ENCODE data around the gene ZNF665. TPM values are rescaled to one million over a fixed set of nuclear protein-coding genes. Genes with fewer than 3 reads are reported as not detected.
"Not testable (repeated sequence)": the region's sequence is repeated elsewhere in the genome, so short reads cannot be mapped to it uniquely, and the experiment has no call there.

The ZNF665 gene
- total RNA-seq, 1 donor from 2014 or later, result 1.5 TPM

DNA sequence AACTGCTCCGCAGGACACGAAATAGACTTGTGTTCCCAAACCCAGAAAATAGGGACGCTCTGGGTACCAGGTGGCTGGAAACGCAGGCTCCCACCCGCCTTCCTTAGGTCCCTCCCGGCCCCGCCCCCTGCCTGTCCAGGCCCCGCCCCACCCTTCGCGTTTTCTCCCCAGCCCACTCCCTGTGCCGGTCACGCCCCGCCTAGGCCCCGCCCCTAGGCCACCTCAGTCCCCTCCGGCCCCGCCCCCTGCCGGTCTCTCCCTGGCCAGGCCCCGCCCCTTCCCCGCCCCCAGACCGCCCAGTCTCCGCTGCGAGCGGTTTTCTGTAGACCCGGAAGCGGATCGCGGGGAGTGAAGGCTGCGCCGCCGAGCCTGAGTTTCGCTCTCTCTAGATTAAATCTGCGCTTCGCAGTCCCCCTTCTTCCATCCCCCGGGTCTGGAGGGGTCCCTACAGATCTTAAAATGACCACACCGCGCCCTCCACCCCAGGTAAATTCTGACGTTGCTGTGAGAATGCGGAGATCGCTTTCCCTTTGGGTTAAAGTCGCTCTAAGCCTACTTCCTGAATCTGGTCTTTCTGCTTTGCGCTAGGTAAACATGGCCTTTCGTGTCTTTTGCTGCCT lies 3.7 kb upstream of the ZNF665 start:
- Histone ChIP-seq H3K27ac (peak overlapping the region; percentile 79), H3K9me3 (peaks cover 6% of the 10 kb centered on the region), H3K36me3 (peaks cover 0 to 24% of the 10 kb centered on the region in 2 donors), H3K4me3 (peak overlapping the region; percentile 80 to 82), H3K4me1 (peaks cover 14% of the 10 kb centered on the region), H3K27me3 (no peaks in the 10 kb centered on the region)
- DNase-seq (ENCODE audit: extremely low spot score in 2 of 2), result peak in 1 of 2 donors; percentile 94
- intact Hi-C loops (cut with DNase I), result loop anchor here (10.0 kb wide), 1 partner anchor 158 kb away; no protein-coding TSS in a partner anchor
- TF ChIP-seq, protein P1, sequence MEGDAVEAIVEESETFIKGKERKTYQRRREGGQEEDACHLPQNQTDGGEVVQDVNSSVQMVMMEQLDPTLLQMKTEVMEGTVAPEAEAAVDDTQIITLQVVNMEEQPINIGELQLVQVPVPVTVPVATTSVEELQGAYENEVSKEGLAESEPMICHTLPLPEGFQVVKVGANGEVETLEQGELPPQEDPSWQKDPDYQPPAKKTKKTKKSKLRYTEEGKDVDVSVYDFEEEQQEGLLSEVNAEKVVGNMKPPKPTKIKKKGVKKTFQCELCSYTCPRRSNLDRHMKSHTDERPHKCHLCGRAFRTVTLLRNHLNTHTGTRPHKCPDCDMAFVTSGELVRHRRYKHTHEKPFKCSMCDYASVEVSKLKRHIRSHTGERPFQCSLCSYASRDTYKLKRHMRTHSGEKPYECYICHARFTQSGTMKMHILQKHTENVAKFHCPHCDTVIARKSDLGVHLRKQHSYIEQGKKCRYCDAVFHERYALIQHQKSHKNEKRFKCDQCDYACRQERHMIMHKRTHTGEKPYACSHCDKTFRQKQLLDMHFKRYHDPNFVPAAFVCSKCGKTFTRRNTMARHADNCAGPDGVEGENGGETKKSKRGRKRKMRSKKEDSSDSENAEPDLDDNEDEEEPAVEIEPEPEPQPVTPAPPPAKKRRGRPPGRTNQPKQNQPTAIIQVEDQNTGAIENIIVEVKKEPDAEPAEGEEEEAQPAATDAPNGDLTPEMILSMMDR (IDR thresholded peaks at IDR 0.05), result no peak
- TF ChIP-seq POLR2AphosphoS5 (IDR thresholded peaks at IDR 0.05; ENCODE audit: insufficient read depth in 1 of 2, low read depth in 1 of 2) (peak; percentile 68 to 84), POLR2A (IDR thresholded peaks at IDR 0.05) (peak in 1 of 2 donors; percentile 73)

DNA sequence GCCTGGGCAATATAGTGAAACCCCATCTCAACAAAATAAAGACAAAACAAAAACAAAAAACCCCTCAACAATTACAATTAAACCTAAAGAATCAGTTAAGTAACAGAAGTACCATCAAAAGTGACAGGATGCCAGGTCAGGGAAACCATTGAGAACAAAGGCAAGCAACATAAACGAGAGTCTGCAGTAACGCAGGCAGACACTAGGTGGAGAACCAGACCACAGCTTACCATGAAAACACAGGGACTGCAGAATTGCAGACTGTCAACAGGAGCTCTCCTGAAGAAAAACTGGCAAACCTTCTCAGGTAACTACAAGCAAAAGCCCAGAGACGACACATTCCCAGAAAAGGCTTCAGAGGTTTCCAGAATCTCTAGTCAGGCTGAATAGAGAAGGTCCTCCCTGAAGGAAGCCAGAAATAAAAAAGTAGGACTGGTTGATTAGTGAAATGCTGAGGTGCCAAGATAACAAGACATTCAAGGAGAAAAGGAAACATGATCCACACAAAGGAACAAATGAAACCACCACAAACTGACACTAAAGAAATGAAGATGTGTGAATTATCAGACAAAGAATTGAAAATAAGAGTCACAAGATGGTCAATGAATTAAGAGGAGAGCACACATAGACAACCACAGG lies 2.2 kb upstream of the ZNF665 start:
- no peaks in the 10 kb centered on the region for H3K27me3 ChIP-seq
- H3K4me1 ChIP-seq, result peaks cover 17% of the 10 kb centered on the region
- H3K9me3 ChIP-seq, result no peaks in the 10 kb centered on the region
- intact Hi-C loops (cut with DNase I), result loop anchor here (10.0 kb wide), 1 partner anchor 159 kb away; no protein-coding TSS in a partner anchor
- peaks cover 0 to 29% of the 10 kb centered on the region in 2 donors for H3K36me3 ChIP-seq
- H3K4me3 ChIP-seq, result no peak overlapping the region
- no peak for DNase-seq (ENCODE audit: extremely low spot score in 2 of 2)
- TF ChIP-seq, protein P1 (IDR thresholded peaks at IDR 0.05), result peak; percentile 66 to 94 (median 82)
- TF ChIP-seq POLR2A (IDR thresholded peaks at IDR 0.05) (no peak), POLR2AphosphoS5 (IDR thresholded peaks at IDR 0.05; ENCODE audit: insufficient read depth in 1 of 2, low read depth in 1 of 2) (peak in 1 of 2 donors; percentile 62)
- peak overlapping the region; percentile 3 for H3K27ac ChIP-seq

DNA sequence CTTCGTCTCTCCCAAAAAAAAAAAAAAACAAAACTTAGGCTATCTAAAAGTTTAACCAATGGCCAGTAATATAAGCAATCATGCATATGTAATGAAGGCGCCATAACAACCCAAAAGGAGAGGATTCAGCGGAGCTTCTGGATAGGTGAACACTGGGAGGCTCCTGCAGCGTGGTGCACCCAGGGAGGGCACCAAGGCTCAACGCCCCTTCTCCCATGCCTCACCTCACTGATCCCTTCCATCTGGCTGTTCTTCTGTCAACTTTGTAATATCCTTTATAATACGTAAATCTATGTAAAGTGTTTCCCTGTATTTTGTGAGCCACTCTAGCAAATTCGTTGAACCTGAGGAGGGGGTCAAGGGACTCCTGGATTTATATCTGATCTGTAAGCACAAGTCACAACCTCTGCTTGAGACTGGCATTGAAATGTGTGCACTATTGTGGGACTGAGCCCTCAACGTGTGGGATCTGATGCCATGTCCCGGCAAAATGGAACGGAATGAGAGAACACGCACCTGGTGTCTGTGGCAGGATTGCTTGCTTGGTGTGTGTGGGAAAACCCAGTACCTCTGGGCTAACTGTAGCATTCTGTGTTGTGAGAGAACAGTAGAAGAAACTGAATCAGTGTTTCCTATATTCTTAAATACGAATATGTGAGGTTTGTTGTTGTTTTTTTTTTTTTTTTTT lies 521 bp upstream of the ZNF665 start:
- TF ChIP-seq POLR2A (IDR thresholded peaks at IDR 0.05) (no peak), POLR2AphosphoS5 (IDR thresholded peaks at IDR 0.05; ENCODE audit: insufficient read depth in 1 of 2, low read depth in 1 of 2) (no peak)
- TF ChIP-seq, protein P1 (IDR thresholded peaks at IDR 0.05), result no peak

DNA sequence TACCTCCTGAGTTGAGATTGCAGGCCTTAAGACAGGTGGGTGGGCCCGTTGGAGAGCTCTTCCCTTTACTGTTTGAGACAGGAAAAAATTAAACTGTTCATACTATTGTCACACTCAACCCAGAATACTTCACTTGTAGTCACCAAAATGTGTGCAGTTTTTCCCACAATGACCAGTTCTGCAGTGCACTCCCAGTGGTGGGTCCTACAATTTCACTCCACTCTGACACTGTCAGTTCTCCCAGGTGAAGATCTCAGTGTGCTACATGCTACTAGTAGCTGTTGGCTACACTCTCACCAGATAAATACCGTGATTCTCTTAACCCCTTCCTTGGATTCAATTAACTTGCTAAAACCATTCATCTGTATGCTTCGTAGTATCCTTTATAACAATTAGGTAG lies 2.9 kb downstream of the ZNF665 start:
- Histone ChIP-seq H3K9me3 (no peaks in the 10 kb centered on the region), H3K27ac (no peak overlapping the region), H3K4me1 (peaks cover 11% of the 10 kb centered on the region), H3K4me3 (no peak overlapping the region), H3K27me3 (no peaks in the 10 kb centered on the region), H3K36me3 (peaks cover 0 to 13% of the 10 kb centered on the region in 2 donors)
- TF ChIP-seq POLR2A (IDR thresholded peaks at IDR 0.05), result no peak
- TF ChIP-seq, protein P1 (IDR thresholded peaks at IDR 0.05), result no peak
- TF ChIP-seq POLR2AphosphoS5 (IDR thresholded peaks at IDR 0.05; ENCODE audit: insufficient read depth in 1 of 2, low read depth in 1 of 2), result no peak
- DNase-seq (ENCODE audit: extremely low spot score in 2 of 2), result no peak
- intact Hi-C loops (cut with DNase I), result loop anchor here (10.0 kb wide), 1 partner anchor 165 kb away; no protein-coding TSS in a partner anchor

More for the DNA sequence above, 521 bp upstream of the ZNF665 start:
- Histone ChIP-seq H3K4me3 (peak overlapping the region; percentile 65 to 68), H3K27ac (no peak overlapping the region), H3K27me3 (no peaks in the 10 kb centered on the region), H3K4me1 (peaks cover 17% of the 10 kb centered on the region), H3K36me3 (peaks cover 0 to 17% of the 10 kb centered on the region in 2 donors), H3K9me3 (no peaks in the 10 kb centered on the region)
- no peak for DNase-seq (ENCODE audit: extremely low spot score in 2 of 2)
- intact Hi-C loops (cut with DNase I), result loop anchor here (10.0 kb wide), 1 partner anchor 161 kb away; no protein-coding TSS in a partner anchor

GRCh38 chr19:53189691-53190198 lies 3.4 kb downstream of the ZNF665 start:
- H3K27me3 ChIP-seq; H3K9me3 ChIP-seq; H3K4me3 ChIP-seq; H3K27ac ChIP-seq; DNase-seq (ENCODE audit: extremely low spot score in 2 of 2): not testable (repeated sequence)
- intact Hi-C loops (cut with DNase I), result loop anchor here (10.0 kb wide), 1 partner anchor 165 kb away; no protein-coding TSS in a partner anchor
- Histone ChIP-seq H3K4me1 (peaks cover 11% of the 10 kb centered on the region), H3K36me3 (peaks cover 0 to 13% of the 10 kb centered on the region in 2 donors)

DNA sequence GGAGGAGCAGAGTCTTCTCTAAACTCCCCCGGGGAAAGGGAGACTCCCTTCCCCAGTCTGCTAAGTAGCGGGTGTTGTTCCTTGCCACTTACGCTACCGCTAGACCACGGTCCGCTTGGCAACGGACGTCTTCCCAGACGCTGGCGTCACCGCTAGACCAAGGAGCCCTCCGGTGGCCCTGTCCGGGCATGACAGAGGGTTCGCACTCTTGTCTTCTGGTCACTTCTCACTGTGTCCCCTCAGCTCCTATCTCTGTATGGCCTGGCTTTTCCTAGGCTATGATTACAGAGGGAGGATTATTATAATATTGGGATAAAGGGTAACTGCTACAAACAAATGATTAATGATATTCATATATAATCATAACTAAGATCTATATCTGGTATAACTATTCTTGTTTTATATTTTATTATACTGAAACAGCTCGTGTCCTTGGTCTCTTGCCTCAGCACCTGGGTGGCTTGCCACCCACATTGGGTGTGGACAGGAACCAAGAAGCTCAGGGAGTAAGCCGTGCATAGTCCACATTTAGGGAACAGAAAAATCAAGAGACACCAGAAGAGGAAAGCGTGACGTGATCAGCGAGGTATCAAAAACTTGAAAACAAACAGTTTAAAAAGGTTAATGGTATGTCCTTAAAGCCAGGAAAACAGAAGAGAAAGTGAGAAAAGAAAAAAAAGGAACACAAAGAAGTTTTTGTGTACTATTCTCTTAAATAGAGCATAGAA lies 7.8 kb downstream of the ZNF665 start:
- H3K27ac ChIP-seq; DNase-seq (ENCODE audit: extremely low spot score in 2 of 2); H3K4me3 ChIP-seq; H3K27me3 ChIP-seq; H3K36me3 ChIP-seq; H3K4me1 ChIP-seq; intact Hi-C loops (cut with DNase I); H3K9me3 ChIP-seq: not testable (repeated sequence)
